Dermis blood vessel endothelial cell (primary cell): ENCODE measurements around the gene SATB2. TPM values are rescaled to one million over a fixed set of nuclear protein-coding genes. Genes with fewer than 3 reads are reported as not detected.

Source experiments
- DNase-seq: peaks from one replicate; pipeline ENCODE4 v3.0.0; 2010
- total RNA-seq: library from RNA; depleted of rRNA; stranded (reverse); fragments of >200 nt; gene quantifications from 2 replicates; pipeline ENCODE4 v1.2.3, GENCODE V29; 2014

SATB2 gene
- total RNA-seq, 1 donor from 2014 or later, result 0.85 TPM

- no peak for DNase-seq
These were observed 228.6 kb downstream of the SATB2 start for GRCh38 chr2:199228887-199229819.

GRCh38 chr2:199223791-199224190, 233.9 kb downstream of the SATB2 start:
- DNase-seq, result no peak

GRCh38 chr2:199220920-199221319, 236.8 kb downstream of the SATB2 start:
- DNase-seq, result no peak

GRCh38 chr2:199219551-199219950, 238.2 kb downstream of the SATB2 start:
- DNase-seq, result no peak
